Measurements from ENCODE around the gene ACOT6.
A peak's percentile ranks its signal among the peaks of the same experiment; 100 is the strongest.

The ACOT6 gene

GRCh38 chr14:73594491-73594890, 17.8 kb upstream of the ACOT6 start:
- peaks cover 0 to 7% of the 10 kb centered on the region in 2 donors for H3K4me1 ChIP-seq (ENCODE audit: control insufficient read depth in 1 of 2, insufficient read depth in 2 of 2, low read length in 2 of 2)
- H3K9me3 ChIP-seq (ENCODE audit: control insufficient read depth in 1 of 2, low read length in 2 of 2) = no peaks in the 10 kb centered on the region
- no peak overlapping the region for H3K27ac ChIP-seq (ENCODE audit: low read depth, low read length)
- no peaks in the 10 kb centered on the region for H3K27me3 ChIP-seq (ENCODE audit: control insufficient read depth in 1 of 2, insufficient read depth in 2 of 2, low read length in 2 of 2)
- H3K4me3 ChIP-seq (ENCODE audit: low read depth in 1 of 2, low read length in 2 of 2) = no peak overlapping the region
- H3K9ac ChIP-seq (ENCODE audit: low read depth in 1 of 2, low read length in 2 of 2) = no peak overlapping the region
- H3K36me3 ChIP-seq (ENCODE audit: control insufficient read depth in 1 of 2, insufficient read depth in 2 of 2, low read length in 2 of 2) = no peaks in the 10 kb centered on the region

GRCh38 chr14:73599499-73599898, 12.8 kb upstream of the ACOT6 start:
- no peaks in the 10 kb centered on the region for H3K27me3 ChIP-seq (ENCODE audit: control insufficient read depth in 1 of 2, insufficient read depth in 2 of 2, low read length in 2 of 2)
- no peaks in the 10 kb centered on the region for H3K36me3 ChIP-seq (ENCODE audit: control insufficient read depth in 1 of 2, insufficient read depth in 2 of 2, low read length in 2 of 2)
- H3K4me1 ChIP-seq (ENCODE audit: control insufficient read depth in 1 of 2, insufficient read depth in 2 of 2, low read length in 2 of 2) = peaks cover 5 to 15% of the 10 kb centered on the region in 2 donors
- H3K4me3 ChIP-seq (ENCODE audit: low read depth in 1 of 2, low read length in 2 of 2) = no peak overlapping the region
- no peaks in the 10 kb centered on the region for H3K9me3 ChIP-seq (ENCODE audit: control insufficient read depth in 1 of 2, low read length in 2 of 2)
- no peak overlapping the region for H3K27ac ChIP-seq (ENCODE audit: low read depth, low read length)
- H3K9ac ChIP-seq (ENCODE audit: low read depth in 1 of 2, low read length in 2 of 2) = no peak overlapping the region

GRCh38 chr14:73602994-73603393, 9.3 kb upstream of the ACOT6 start:
- peaks cover 5 to 15% of the 10 kb centered on the region in 2 donors for H3K4me1 ChIP-seq (ENCODE audit: control insufficient read depth in 1 of 2, insufficient read depth in 2 of 2, low read length in 2 of 2)
- H3K27ac ChIP-seq (ENCODE audit: low read depth, low read length) = no peak overlapping the region
- no peak overlapping the region for H3K9ac ChIP-seq (ENCODE audit: low read depth in 1 of 2, low read length in 2 of 2)
- no peak overlapping the region for H3K4me3 ChIP-seq (ENCODE audit: low read depth in 1 of 2, low read length in 2 of 2)
- no peaks in the 10 kb centered on the region for H3K27me3 ChIP-seq (ENCODE audit: control insufficient read depth in 1 of 2, insufficient read depth in 2 of 2, low read length in 2 of 2)
- H3K9me3 ChIP-seq (ENCODE audit: control insufficient read depth in 1 of 2, low read length in 2 of 2) = no peaks in the 10 kb centered on the region
- no peaks in the 10 kb centered on the region for H3K36me3 ChIP-seq (ENCODE audit: control insufficient read depth in 1 of 2, insufficient read depth in 2 of 2, low read length in 2 of 2)

- Histone ChIP-seq H3K4me1 (ENCODE audit: control insufficient read depth in 1 of 2, insufficient read depth in 2 of 2, low read length in 2 of 2) (no peaks in the 10 kb centered on the region), H3K36me3 (ENCODE audit: control insufficient read depth in 1 of 2, insufficient read depth in 2 of 2, low read length in 2 of 2) (no peaks in the 10 kb centered on the region), H3K4me3 (ENCODE audit: low read depth in 1 of 2, low read length in 2 of 2) (no peak overlapping the region), H3K27me3 (ENCODE audit: control insufficient read depth in 1 of 2, insufficient read depth in 2 of 2, low read length in 2 of 2) (no peaks in the 10 kb centered on the region), H3K9ac (ENCODE audit: low read depth in 1 of 2, low read length in 2 of 2) (no peak overlapping the region), H3K9me3 (ENCODE audit: control insufficient read depth in 1 of 2, low read length in 2 of 2) (peaks cover 3 to 4% of the 10 kb centered on the region in 2 donors), H3K27ac (ENCODE audit: low read depth, low read length) (no peak overlapping the region)
These were observed 6.0 kb upstream of the ACOT6 start for GRCh38 chr14:73606271-73606670.

GRCh38 chr14:73607241-73607640, 5.1 kb upstream of the ACOT6 start:
- Histone ChIP-seq H3K9ac (ENCODE audit: low read depth in 1 of 2, low read length in 2 of 2) (no peak overlapping the region), H3K4me3 (ENCODE audit: low read depth in 1 of 2, low read length in 2 of 2) (no peak overlapping the region), H3K4me1 (ENCODE audit: control insufficient read depth in 1 of 2, insufficient read depth in 2 of 2, low read length in 2 of 2) (no peaks in the 10 kb centered on the region), H3K36me3 (ENCODE audit: control insufficient read depth in 1 of 2, insufficient read depth in 2 of 2, low read length in 2 of 2) (no peaks in the 10 kb centered on the region), H3K9me3 (ENCODE audit: control insufficient read depth in 1 of 2, low read length in 2 of 2) (peaks cover 3 to 4% of the 10 kb centered on the region in 2 donors), H3K27ac (ENCODE audit: low read depth, low read length) (no peak overlapping the region), H3K27me3 (ENCODE audit: control insufficient read depth in 1 of 2, insufficient read depth in 2 of 2, low read length in 2 of 2) (no peaks in the 10 kb centered on the region)

GRCh38 chr14:73610687-73611086, 1.6 kb upstream of the ACOT6 start:
- Histone ChIP-seq H3K9me3 (ENCODE audit: control insufficient read depth in 1 of 2, low read length in 2 of 2) (peaks cover 3 to 4% of the 10 kb centered on the region in 2 donors), H3K27ac (ENCODE audit: low read depth, low read length) (no peak overlapping the region), H3K36me3 (ENCODE audit: control insufficient read depth in 1 of 2, insufficient read depth in 2 of 2, low read length in 2 of 2) (no peaks in the 10 kb centered on the region), H3K4me1 (ENCODE audit: control insufficient read depth in 1 of 2, insufficient read depth in 2 of 2, low read length in 2 of 2) (peaks cover 0 to 5% of the 10 kb centered on the region in 2 donors), H3K9ac (ENCODE audit: low read depth in 1 of 2, low read length in 2 of 2) (no peak overlapping the region), H3K4me3 (ENCODE audit: low read depth in 1 of 2, low read length in 2 of 2) (no peak overlapping the region), H3K27me3 (ENCODE audit: control insufficient read depth in 1 of 2, insufficient read depth in 2 of 2, low read length in 2 of 2) (no peaks in the 10 kb centered on the region)

GRCh38 chr14:73613046-73613383, 698 bp downstream of the ACOT6 start:
- Histone ChIP-seq H3K27ac (ENCODE audit: low read depth, low read length) (peak overlapping the region; percentile 50), H3K36me3 (ENCODE audit: control insufficient read depth in 1 of 2, insufficient read depth in 2 of 2, low read length in 2 of 2) (no peaks in the 10 kb centered on the region)

GRCh38 chr14:73613419-73613963, 1.2 kb downstream of the ACOT6 start:
- H3K36me3 ChIP-seq (ENCODE audit: control insufficient read depth in 1 of 2, insufficient read depth in 2 of 2, low read length in 2 of 2) = no peaks in the 10 kb centered on the region
- H3K9ac ChIP-seq (ENCODE audit: low read depth in 1 of 2, low read length in 2 of 2) = no peak overlapping the region
- no peak overlapping the region for H3K27ac ChIP-seq (ENCODE audit: low read depth, low read length)
- no peaks in the 10 kb centered on the region for H3K27me3 ChIP-seq (ENCODE audit: control insufficient read depth in 1 of 2, insufficient read depth in 2 of 2, low read length in 2 of 2)
- H3K4me1 ChIP-seq (ENCODE audit: control insufficient read depth in 1 of 2, insufficient read depth in 2 of 2, low read length in 2 of 2) = peaks cover 0 to 5% of the 10 kb centered on the region in 2 donors
- H3K9me3 ChIP-seq (ENCODE audit: control insufficient read depth in 1 of 2, low read length in 2 of 2) = peaks cover 3 to 4% of the 10 kb centered on the region in 2 donors
- H3K4me3 ChIP-seq (ENCODE audit: low read depth in 1 of 2, low read length in 2 of 2) = peak overlapping the region; percentile 69 to 77

More at GRCh38 chr14:73613046-73613383, 698 bp downstream of the ACOT6 start:
- Histone ChIP-seq H3K4me3 (ENCODE audit: low read depth in 1 of 2, low read length in 2 of 2) (peak overlapping the region; percentile 69 to 77), H3K4me1 (ENCODE audit: control insufficient read depth in 1 of 2, insufficient read depth in 2 of 2, low read length in 2 of 2) (peaks cover 0 to 5% of the 10 kb centered on the region in 2 donors), H3K27me3 (ENCODE audit: control insufficient read depth in 1 of 2, insufficient read depth in 2 of 2, low read length in 2 of 2) (no peaks in the 10 kb centered on the region), H3K9ac (ENCODE audit: low read depth in 1 of 2, low read length in 2 of 2) (peak overlapping the region in 1 of 2 donors; percentile 74), H3K9me3 (ENCODE audit: control insufficient read depth in 1 of 2, low read length in 2 of 2) (peaks cover 3 to 4% of the 10 kb centered on the region in 2 donors)

- H3K9ac ChIP-seq (ENCODE audit: low read depth in 1 of 2, low read length in 2 of 2) = no peak overlapping the region
- H3K27ac ChIP-seq (ENCODE audit: low read depth, low read length) = no peak overlapping the region
- no peaks in the 10 kb centered on the region for H3K36me3 ChIP-seq (ENCODE audit: control insufficient read depth in 1 of 2, insufficient read depth in 2 of 2, low read length in 2 of 2)
- H3K4me3 ChIP-seq (ENCODE audit: low read depth in 1 of 2, low read length in 2 of 2) = no peak overlapping the region
- peaks cover 0 to 5% of the 10 kb centered on the region in 2 donors for H3K4me1 ChIP-seq (ENCODE audit: control insufficient read depth in 1 of 2, insufficient read depth in 2 of 2, low read length in 2 of 2)
- no peaks in the 10 kb centered on the region for H3K9me3 ChIP-seq (ENCODE audit: control insufficient read depth in 1 of 2, low read length in 2 of 2)
- H3K27me3 ChIP-seq (ENCODE audit: control insufficient read depth in 1 of 2, insufficient read depth in 2 of 2, low read length in 2 of 2) = no peaks in the 10 kb centered on the region
These were observed 4.5 kb downstream of the ACOT6 start for GRCh38 chr14:73616831-73617230.

- no peaks in the 10 kb centered on the region for H3K36me3 ChIP-seq (ENCODE audit: control insufficient read depth in 1 of 2, insufficient read depth in 2 of 2, low read length in 2 of 2)
- H3K27me3 ChIP-seq (ENCODE audit: control insufficient read depth in 1 of 2, insufficient read depth in 2 of 2, low read length in 2 of 2) = no peaks in the 10 kb centered on the region
- no peaks in the 10 kb centered on the region for H3K9me3 ChIP-seq (ENCODE audit: control insufficient read depth in 1 of 2, low read length in 2 of 2)
- no peak overlapping the region for H3K9ac ChIP-seq (ENCODE audit: low read depth in 1 of 2, low read length in 2 of 2)
- no peaks in the 10 kb centered on the region for H3K4me1 ChIP-seq (ENCODE audit: control insufficient read depth in 1 of 2, insufficient read depth in 2 of 2, low read length in 2 of 2)
- H3K27ac ChIP-seq (ENCODE audit: low read depth, low read length) = no peak overlapping the region
- H3K4me3 ChIP-seq (ENCODE audit: low read depth in 1 of 2, low read length in 2 of 2) = no peak overlapping the region
These were observed 7.2 kb downstream of the ACOT6 start for GRCh38 chr14:73619524-73619923.

- H3K4me1 ChIP-seq (ENCODE audit: control insufficient read depth in 1 of 2, insufficient read depth in 2 of 2, low read length in 2 of 2) = no peaks in the 10 kb centered on the region
- H3K4me3 ChIP-seq (ENCODE audit: low read depth in 1 of 2, low read length in 2 of 2) = no peak overlapping the region
- no peaks in the 10 kb centered on the region for H3K27me3 ChIP-seq (ENCODE audit: control insufficient read depth in 1 of 2, insufficient read depth in 2 of 2, low read length in 2 of 2)
- no peak overlapping the region for H3K9ac ChIP-seq (ENCODE audit: low read depth in 1 of 2, low read length in 2 of 2)
- no peaks in the 10 kb centered on the region for H3K36me3 ChIP-seq (ENCODE audit: control insufficient read depth in 1 of 2, insufficient read depth in 2 of 2, low read length in 2 of 2)
- H3K27ac ChIP-seq (ENCODE audit: low read depth, low read length) = no peak overlapping the region
- H3K9me3 ChIP-seq (ENCODE audit: control insufficient read depth in 1 of 2, low read length in 2 of 2) = no peaks in the 10 kb centered on the region
These were observed 8.0 kb downstream of the ACOT6 start for GRCh38 chr14:73620268-73620667.
